Measurements from ENCODE around the gene RNPC3. TPM values are rescaled to one million over a fixed set of nuclear protein-coding genes. Genes with fewer than 3 reads are reported as not detected.
A peak's percentile ranks its signal among the peaks of the same experiment; 100 is the strongest.

RNPC3 gene
- polyA plus RNA-seq, 1 donor from 2014 or later, result 61.0 TPM

DNA sequence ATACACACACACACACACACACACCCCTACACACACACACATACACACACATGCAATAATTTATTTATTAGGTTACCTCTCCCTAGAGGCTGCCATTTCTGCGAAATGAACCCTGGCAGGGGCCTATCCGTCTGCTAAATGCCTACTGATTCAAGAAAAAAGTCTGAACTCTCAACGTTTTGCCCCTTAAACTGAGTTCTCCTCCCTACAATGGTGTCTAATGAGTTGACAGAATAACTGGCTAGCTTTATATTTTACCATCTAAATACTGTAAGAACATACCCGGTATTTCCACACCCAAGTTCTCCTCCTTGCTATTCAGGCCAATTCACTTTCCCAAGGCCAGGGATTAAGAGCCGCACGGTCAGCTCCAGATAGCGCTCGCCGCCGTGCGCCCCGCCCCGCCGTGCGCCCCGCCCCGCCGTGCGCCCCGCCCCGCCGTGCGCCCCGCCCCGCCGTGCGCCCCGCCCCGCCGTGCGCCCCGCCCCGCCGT is 339 bp upstream of the RNPC3 start:
- Histone ChIP-seq H2AFZ (ENCODE audit: low read depth, low read length) (no peak overlapping the region), H3K79me2 (replicated peaks; ENCODE audit: insufficient read depth, low read length) (peaks cover 27% of the 10 kb centered on the region), H3K27ac (ENCODE audit: low read length) (no peak overlapping the region), H3K9me3 (ENCODE audit: low read length) (no peaks in the 10 kb centered on the region), H3K9me2 (ENCODE audit: insufficient read depth, low read length) (no peaks in the 10 kb centered on the region), H3K36me3 (ENCODE audit: insufficient read depth, low read length) (peaks cover 4% of the 10 kb centered on the region), H3K27me3 (ENCODE audit: insufficient read depth, low read depth, low read length) (no peaks in the 10 kb centered on the region), H3K4me2 (ENCODE audit: low read length) (no peak overlapping the region), H4K20me1 (ENCODE audit: insufficient read depth) (no peaks in the 10 kb centered on the region), H3K9ac (ENCODE audit: low read length) (no peak overlapping the region), H3F3A (ENCODE audit: insufficient read depth, low read length, poor library complexity, severe bottlenecking) (peaks cover 9% of the 10 kb centered on the region), H3K4me3 (ENCODE audit: low read length) (peak overlapping the region; percentile 62)
- no peak for TF ChIP-seq RAD21 (conservative IDR thresholded peaks at IDR 0.05)
- no peak for TF ChIP-seq MXI1 (conservative IDR thresholded peaks at IDR 0.05; ENCODE audit: poor library complexity, severe bottlenecking)
- no peak for TF ChIP-seq POLR2AphosphoS5 (IDR thresholded peaks at IDR 0.05)
- no peak for TF ChIP-seq EP300 (conservative IDR thresholded peaks at IDR 0.05; ENCODE audit: poor library complexity, severe bottlenecking)
- TF ChIP-seq CTCF (IDR thresholded peaks at IDR 0.05; ENCODE audit: poor library complexity, severe bottlenecking), result no peak
- TF ChIP-seq, protein P1, sequence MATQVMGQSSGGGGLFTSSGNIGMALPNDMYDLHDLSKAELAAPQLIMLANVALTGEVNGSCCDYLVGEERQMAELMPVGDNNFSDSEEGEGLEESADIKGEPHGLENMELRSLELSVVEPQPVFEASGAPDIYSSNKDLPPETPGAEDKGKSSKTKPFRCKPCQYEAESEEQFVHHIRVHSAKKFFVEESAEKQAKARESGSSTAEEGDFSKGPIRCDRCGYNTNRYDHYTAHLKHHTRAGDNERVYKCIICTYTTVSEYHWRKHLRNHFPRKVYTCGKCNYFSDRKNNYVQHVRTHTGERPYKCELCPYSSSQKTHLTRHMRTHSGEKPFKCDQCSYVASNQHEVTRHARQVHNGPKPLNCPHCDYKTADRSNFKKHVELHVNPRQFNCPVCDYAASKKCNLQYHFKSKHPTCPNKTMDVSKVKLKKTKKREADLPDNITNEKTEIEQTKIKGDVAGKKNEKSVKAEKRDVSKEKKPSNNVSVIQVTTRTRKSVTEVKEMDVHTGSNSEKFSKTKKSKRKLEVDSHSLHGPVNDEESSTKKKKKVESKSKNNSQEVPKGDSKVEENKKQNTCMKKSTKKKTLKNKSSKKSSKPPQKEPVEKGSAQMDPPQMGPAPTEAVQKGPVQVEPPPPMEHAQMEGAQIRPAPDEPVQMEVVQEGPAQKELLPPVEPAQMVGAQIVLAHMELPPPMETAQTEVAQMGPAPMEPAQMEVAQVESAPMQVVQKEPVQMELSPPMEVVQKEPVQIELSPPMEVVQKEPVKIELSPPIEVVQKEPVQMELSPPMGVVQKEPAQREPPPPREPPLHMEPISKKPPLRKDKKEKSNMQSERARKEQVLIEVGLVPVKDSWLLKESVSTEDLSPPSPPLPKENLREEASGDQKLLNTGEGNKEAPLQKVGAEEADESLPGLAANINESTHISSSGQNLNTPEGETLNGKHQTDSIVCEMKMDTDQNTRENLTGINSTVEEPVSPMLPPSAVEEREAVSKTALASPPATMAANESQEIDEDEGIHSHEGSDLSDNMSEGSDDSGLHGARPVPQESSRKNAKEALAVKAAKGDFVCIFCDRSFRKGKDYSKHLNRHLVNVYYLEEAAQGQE (IDR thresholded peaks at IDR 0.05; ENCODE audit: borderline replicate concordance), result no peak
- no peak for TF ChIP-seq EZH2 (IDR thresholded peaks at IDR 0.05; ENCODE audit: borderline replicate concordance, insufficient read depth, low read length, poor library complexity, severe bottlenecking)

GRCh38 chr1:103527331-103527730 is 1.8 kb downstream of the RNPC3 start:
- no peak for TF ChIP-seq SMC3 (conservative IDR thresholded peaks at IDR 0.05; ENCODE audit: poor library complexity)
- TF ChIP-seq, protein P1 (IDR thresholded peaks at IDR 0.05; ENCODE audit: borderline replicate concordance), result no peak
- no peak for TF ChIP-seq POLR2AphosphoS5 (IDR thresholded peaks at IDR 0.05)
- TF ChIP-seq MXI1 (conservative IDR thresholded peaks at IDR 0.05; ENCODE audit: poor library complexity, severe bottlenecking), result no peak
- no peak for TF ChIP-seq RAD21 (conservative IDR thresholded peaks at IDR 0.05)
- TF ChIP-seq EP300 (conservative IDR thresholded peaks at IDR 0.05; ENCODE audit: poor library complexity, severe bottlenecking), result no peak
- no peak for TF ChIP-seq EZH2 (IDR thresholded peaks at IDR 0.05; ENCODE audit: borderline replicate concordance, insufficient read depth, low read length, poor library complexity, severe bottlenecking)
- TF ChIP-seq CTCF (IDR thresholded peaks at IDR 0.05; ENCODE audit: poor library complexity, severe bottlenecking), result no peak
- no peak for TF ChIP-seq TAF1 (IDR thresholded peaks at IDR 0.05; ENCODE audit: low read depth)
- Histone ChIP-seq H3K27me3 (ENCODE audit: insufficient read depth, low read depth, low read length) (no peaks in the 10 kb centered on the region), H3K27ac (ENCODE audit: low read length) (no peak overlapping the region), H3K4me3 (ENCODE audit: low read length) (peak overlapping the region; percentile 90), H3K9me3 (ENCODE audit: low read length) (no peaks in the 10 kb centered on the region), H3K9me2 (ENCODE audit: insufficient read depth, low read length) (no peaks in the 10 kb centered on the region), H3K9ac (ENCODE audit: low read length) (no peak overlapping the region), H4K20me1 (ENCODE audit: insufficient read depth) (no peaks in the 10 kb centered on the region), H3K79me2 (replicated peaks; ENCODE audit: insufficient read depth, low read length) (peaks cover 35% of the 10 kb centered on the region), H3K4me2 (ENCODE audit: low read length) (peak overlapping the region; percentile 94), H3K36me3 (ENCODE audit: insufficient read depth, low read length) (peaks cover 9% of the 10 kb centered on the region), H2AFZ (ENCODE audit: low read depth, low read length) (no peak overlapping the region), H3F3A (ENCODE audit: insufficient read depth, low read length, poor library complexity, severe bottlenecking) (peaks cover 9% of the 10 kb centered on the region)
